HEK293 (cell line): ENCODE results near the gene LCN1.

ENCODE experiments used
- CTCF ChIA-PET: fragments of 350-600 bp; formaldehyde crosslinking; extraction: SDS; loops from one replicate; lab custom pipeline; 2021; ENCODE audit warnings: antibody characterized with exemption; lab: Yijun Ruan, JAX
- POLR2A ChIA-PET: fragments of 300-600 bp; formaldehyde crosslinking; extraction: SDS; loops from one replicate; lab custom pipeline; 2020; ENCODE audit warnings: antibody characterized with exemption, inconsistent platforms; lab: Yijun Ruan, JAX
- H3K27ac ChIP-seq: fragments of 200-500 bp; sonication (Bioruptor generic); 2 replicates; pipeline ENCODE4 v1.5.1; 2014; ENCODE audit warnings: low read depth, low read length, control low read depth, inconsistent platforms; ENCODE audit errors: extremely low read depth
- H3K36me3 ChIP-seq, 2 experiments: fragments of 200-500 bp in 1 of 2; sonication (Bioruptor generic) in 1 of 2; 1 replicate in 1 of 2; 2 replicates in 1 of 2; pipeline ENCODE4 v1.5.1; 2014 to 2017; ENCODE audit warnings: inconsistent platforms in 2 of 2, low read length in 2 of 2; ENCODE audit not compliant: control insufficient read depth in 2 of 2, insufficient read depth in 1 of 2
- H3K4me1 ChIP-seq: fragments of 200-500 bp; sonication (Bioruptor generic); 2 replicates; pipeline ENCODE4 v1.5.1; 2014; ENCODE audit warnings: mild to moderate bottlenecking, low read length, inconsistent platforms; ENCODE audit not compliant: control insufficient read depth, insufficient read depth
- H3K4me3 ChIP-seq: 2 replicates; pipeline ENCODE4 v1.5.1; 2011; ENCODE audit warnings: low read depth, mild to moderate bottlenecking, control low read depth, low read length, moderate library complexity
- H3K9me3 ChIP-seq: fragments of 200-500 bp; sonication (Bioruptor generic); 2 replicates; pipeline ENCODE4 v1.5.1; 2014; ENCODE audit warnings: low read depth, low read length, inconsistent platforms; ENCODE audit not compliant: control insufficient read depth, insufficient read depth
- AEBP2 ChIP-seq: fragments of 450-650 bp; formaldehyde crosslinking; IDR thresholded peaks from 2 replicates; pipeline ENCODE4 v1.5.1; 2016; ENCODE audit warnings: missing biosample characterization, missing genetic modification characterization, borderline replicate concordance
- GFI1B ChIP-seq: fragments of 450-650 bp; formaldehyde crosslinking; IDR thresholded peaks from 2 replicates; pipeline ENCODE4 v1.5.1; 2016; ENCODE audit warnings: missing biosample characterization, missing genetic modification characterization
- HOXD13 ChIP-seq: sonication (generic); formaldehyde crosslinking; IDR thresholded peaks from 2 replicates; pipeline ENCODE4 v1.8.0; 2022; ENCODE audit warnings: missing genetic modification reagents, borderline replicate concordance
- MEIS1 ChIP-seq: sonication (generic); formaldehyde crosslinking; IDR thresholded peaks from 2 replicates; pipeline ENCODE4 v1.8.1; 2022; ENCODE audit warnings: missing genetic modification reagents, mild to moderate bottlenecking, borderline replicate concordance
- PRDM6 ChIP-seq: fragments of 450-650 bp; formaldehyde crosslinking; IDR thresholded peaks from 2 replicates; pipeline ENCODE4 v1.5.1; 2017; ENCODE audit warnings: missing biosample characterization, missing genetic modification characterization
- RBAK ChIP-seq: fragments of 450-650 bp; formaldehyde crosslinking; IDR thresholded peaks from 2 replicates; pipeline ENCODE4 v1.5.1; 2016; ENCODE audit warnings: missing biosample characterization, missing genetic modification characterization
- REPIN1 ChIP-seq: fragments of 450-650 bp; formaldehyde crosslinking; IDR thresholded peaks from 2 replicates; pipeline ENCODE4 v1.5.1; 2017; ENCODE audit warnings: missing biosample characterization, missing genetic modification characterization, low read depth
- SALL2 ChIP-seq: fragments of 450-650 bp; formaldehyde crosslinking; IDR thresholded peaks from 2 replicates; pipeline ENCODE4 v1.5.0; 2017; ENCODE audit warnings: missing biosample characterization, mild to moderate bottlenecking, missing genetic modification characterization, borderline replicate concordance
- SP2 ChIP-seq: fragments of 450-650 bp; formaldehyde crosslinking; IDR thresholded peaks from 2 replicates; pipeline ENCODE4 v1.5.1; 2016; ENCODE audit warnings: missing biosample characterization, missing genetic modification characterization
- ZBTB20 ChIP-seq: fragments of 450-650 bp; formaldehyde crosslinking; IDR thresholded peaks from 2 replicates; pipeline ENCODE4 v1.5.1; 2016; ENCODE audit warnings: missing biosample characterization, missing genetic modification characterization
- ZBTB26 ChIP-seq: fragments of 450-650 bp; formaldehyde crosslinking; optimal IDR thresholded peaks from 2 replicates; pipeline ENCODE3; 2016; ENCODE audit warnings: missing biosample characterization, mild to moderate bottlenecking, missing genetic modification characterization
- ZBTB6 ChIP-seq: fragments of 450-650 bp; formaldehyde crosslinking; IDR thresholded peaks from 2 replicates; pipeline ENCODE4 v1.5.1; 2017; ENCODE audit warnings: missing biosample characterization, missing genetic modification characterization
- ZFP3 ChIP-seq: fragments of 450-650 bp; formaldehyde crosslinking; IDR thresholded peaks from 2 replicates; pipeline ENCODE4 v1.5.1; 2016; ENCODE audit warnings: low read depth, missing biosample characterization, missing genetic modification characterization
- ZNF138 ChIP-seq: fragments of 450-650 bp; formaldehyde crosslinking; IDR thresholded peaks from 2 replicates; pipeline ENCODE4 v1.5.1; 2016; ENCODE audit warnings: missing biosample characterization, missing genetic modification characterization, borderline replicate concordance
- ZNF18 ChIP-seq: fragments of 450-650 bp; formaldehyde crosslinking; IDR thresholded peaks from 2 replicates; pipeline ENCODE4 v1.5.1; 2016; ENCODE audit warnings: missing biosample characterization, missing genetic modification characterization
- ZNF366 ChIP-seq: fragments of 450-650 bp; formaldehyde crosslinking; conservative IDR thresholded peaks from 2 replicates; pipeline ENCODE4 v1.5.1; 2016; ENCODE audit warnings: missing biosample characterization, missing genetic modification characterization
- ZNF473 ChIP-seq: fragments of 450-650 bp; formaldehyde crosslinking; IDR thresholded peaks from 2 replicates; pipeline ENCODE4 v1.5.1; 2017; ENCODE audit warnings: missing biosample characterization, missing genetic modification characterization
- ZNF501 ChIP-seq: fragments of 450-650 bp; formaldehyde crosslinking; IDR thresholded peaks from 2 replicates; pipeline ENCODE4 v1.5.1; 2016; ENCODE audit warnings: missing biosample characterization, missing genetic modification characterization
- ZNF548 ChIP-seq: fragments of 450-650 bp; formaldehyde crosslinking; IDR thresholded peaks from 2 replicates; pipeline ENCODE4 v1.5.1; 2016; ENCODE audit warnings: missing biosample characterization, missing genetic modification characterization
- ZNF707 ChIP-seq: fragments of 450-650 bp; formaldehyde crosslinking; IDR thresholded peaks from 2 replicates; pipeline ENCODE4 v1.5.1; 2016; ENCODE audit warnings: missing biosample characterization, missing genetic modification characterization
- ZSCAN18 ChIP-seq: fragments of 450-650 bp; formaldehyde crosslinking; IDR thresholded peaks from 2 replicates; pipeline ENCODE4 v1.5.1; 2016; ENCODE audit warnings: missing biosample characterization, missing genetic modification characterization

LCN1 gene

GRCh38 chr9:135551031-135551430 lies 29.8 kb downstream of the LCN1 start:
- Histone ChIP-seq H3K36me3 (no peaks in the 10 kb centered on the region), H3K4me3 (no peak overlapping the region), H3K27ac (no peak overlapping the region)
- TF ChIP-seq SP2 (tag by site-specific recombination) (no peak), MEIS1 (CRISPR knock-in tag) (no peak), ZNF138 (no peak), RBAK (tag by site-specific recombination) (no peak), ZBTB6 (no peak), ZBTB26 (tag by site-specific recombination) (no peak), ZNF707 (no peak), ZNF501 (no peak), ZNF18 (tag by site-specific recombination) (no peak), ZBTB20 (tag by site-specific recombination) (no peak), ZNF548 (tag by site-specific recombination) (no peak), ZNF473 (no peak), PRDM6 (tag by site-specific recombination) (no peak), ZFP3 (tag by site-specific recombination) (no peak)
- TF ChIP-seq, all 188 proteins: peak for 0
- ChIA-PET POLR2A (no interaction called here), CTCF (no interaction called here)
- no peaks in the 10 kb centered on the region for H3K4me1 ChIP-seq
- H3K9me3 ChIP-seq = no peaks in the 10 kb centered on the region

GRCh38 chr9:135551456-135551855 lies 30.2 kb downstream of the LCN1 start:
- Histone ChIP-seq H3K9me3 (no peaks in the 10 kb centered on the region), H3K36me3 (no peaks in the 10 kb centered on the region), H3K27ac (no peak overlapping the region), H3K4me3 (no peak overlapping the region), H3K4me1 (no peaks in the 10 kb centered on the region)
- ChIA-PET CTCF (interaction anchor here (0.6 to 0.7 kb wide), 2 partner anchors 46 to 469 kb away, joined by 3 read pairs; no protein-coding TSS in a partner anchor), POLR2A (interaction anchor here (0.7 kb wide), 1 partner anchor 61 kb away, joined by 3 read pairs; no protein-coding TSS in a partner anchor)
- TF ChIP-seq ZNF366 (tag by site-specific recombination) (no peak), AEBP2 (tag by site-specific recombination) (no peak), REPIN1 (tag by site-specific recombination) (no peak), GFI1B (tag by site-specific recombination) (no peak), ZSCAN18 (tag by site-specific recombination) (no peak), SALL2 (tag by site-specific recombination) (no peak), HOXD13 (CRISPR knock-in tag) (no peak)
